Mucosa of rectum (tissue), 2 donors: ENCODE data around the gene LPCAT2.
A peak's percentile ranks its signal among the peaks of the same experiment; 100 is the strongest.

Experiments used
- H3K27ac ChIP-seq, 2 donors: one replicate each; pipeline ENCODE4 v1.7.0; 2013; ENCODE audit warnings: inconsistent platforms in 2 of 2, low read depth in 2 of 2, low read length in 2 of 2
- H3K27me3 ChIP-seq, 2 donors: one replicate each; pipeline ENCODE4 v1.7.0; 2013; ENCODE audit warnings: low read length in 2 of 2; ENCODE audit not compliant: control insufficient read depth in 2 of 2, insufficient read depth in 2 of 2
- H3K36me3 ChIP-seq, 2 donors: one replicate each; pipeline ENCODE4 v1.7.0; 2013; ENCODE audit warnings: low read length in 2 of 2; ENCODE audit not compliant: control insufficient read depth in 2 of 2, insufficient read depth in 2 of 2
- H3K4me1 ChIP-seq, 2 donors: one replicate each; pipeline ENCODE4 v1.7.0; 2013; ENCODE audit warnings: low read length in 2 of 2, mild to moderate bottlenecking in 1 of 2; ENCODE audit not compliant: control insufficient read depth in 2 of 2, insufficient read depth in 2 of 2
- H3K4me3 ChIP-seq, 2 donors: one replicate each; pipeline ENCODE4 v1.7.0; 2013; ENCODE audit warnings: low read length in 2 of 2
- H3K9ac ChIP-seq, 2 donors: one replicate each; pipeline ENCODE4 v1.7.0; 2013; ENCODE audit warnings: low read length in 2 of 2, low read depth in 1 of 2, mild to moderate bottlenecking in 1 of 2
- H3K9me3 ChIP-seq, 2 donors: one replicate each; pipeline ENCODE4 v1.7.0; 2013; ENCODE audit warnings: low read length in 2 of 2; ENCODE audit not compliant: control insufficient read depth in 2 of 2
- donor health status: healthy.
- donor health status: Normal muscosa, but diverticular disease.

Gene LPCAT2

GRCh38 chr16:55502801-55503366, 6.0 kb upstream of the LPCAT2 start:
- Histone ChIP-seq H3K9me3 (no peaks in the 10 kb centered on the region), H3K27me3 (no peaks in the 10 kb centered on the region), H3K4me3 (no peak overlapping the region), H3K4me1 (peaks cover 25 to 35% of the 10 kb centered on the region in 2 donors), H3K27ac (peak overlapping the region; percentile 33 to 71), H3K9ac (peak overlapping the region; percentile 16 to 26), H3K36me3 (peaks cover 0 to 2% of the 10 kb centered on the region in 2 donors)

- Histone ChIP-seq H3K36me3 (no peaks in the 10 kb centered on the region), H3K4me3 (no peak overlapping the region), H3K4me1 (peaks cover 25 to 38% of the 10 kb centered on the region in 2 donors), H3K9me3 (no peaks in the 10 kb centered on the region), H3K27ac (no peak overlapping the region), H3K9ac (no peak overlapping the region), H3K27me3 (no peaks in the 10 kb centered on the region)
These were observed 4.9 kb upstream of the LPCAT2 start for GRCh38 chr16:55503726-55504550.

- H3K36me3 ChIP-seq: no peaks in the 10 kb centered on the region
These were observed 3.4 kb upstream of the LPCAT2 start for GRCh38 chr16:55505333-55506015.

GRCh38 chr16:55506083-55506482, 2.8 kb upstream of the LPCAT2 start:
- Histone ChIP-seq H3K9ac (no peak overlapping the region), H3K4me3 (no peak overlapping the region), H3K27me3 (no peaks in the 10 kb centered on the region), H3K36me3 (no peaks in the 10 kb centered on the region), H3K9me3 (no peaks in the 10 kb centered on the region), H3K27ac (no peak overlapping the region), H3K4me1 (peaks cover 23 to 34% of the 10 kb centered on the region in 2 donors)

More at GRCh38 chr16:55505333-55506015, 3.4 kb upstream of the LPCAT2 start:
- peaks cover 28 to 40% of the 10 kb centered on the region in 2 donors for H3K4me1 ChIP-seq
- no peak overlapping the region for H3K27ac ChIP-seq
- no peak overlapping the region for H3K9ac ChIP-seq
- H3K27me3 ChIP-seq: no peaks in the 10 kb centered on the region
- no peak overlapping the region for H3K4me3 ChIP-seq
- H3K9me3 ChIP-seq: no peaks in the 10 kb centered on the region

- no peaks in the 10 kb centered on the region for H3K27me3 ChIP-seq
- H3K9me3 ChIP-seq: no peaks in the 10 kb centered on the region
- H3K36me3 ChIP-seq: no peaks in the 10 kb centered on the region
- peaks cover 19 to 28% of the 10 kb centered on the region in 2 donors for H3K4me1 ChIP-seq
- no peak overlapping the region for H3K4me3 ChIP-seq
- H3K27ac ChIP-seq: no peak overlapping the region
- no peak overlapping the region for H3K9ac ChIP-seq
These were observed 2.2 kb upstream of the LPCAT2 start for GRCh38 chr16:55506708-55507107.

- Histone ChIP-seq H3K9ac (no peak overlapping the region), H3K9me3 (no peaks in the 10 kb centered on the region), H3K27ac (peak overlapping the region; percentile 43 to 72), H3K4me3 (peak overlapping the region; percentile 72 to 78), H3K36me3 (no peaks in the 10 kb centered on the region), H3K27me3 (no peaks in the 10 kb centered on the region), H3K4me1 (peaks cover 3 to 12% of the 10 kb centered on the region in 2 donors)
These were observed 476 bp upstream of the LPCAT2 start for GRCh38 chr16:55508271-55508921.

- no peaks in the 10 kb centered on the region for H3K36me3 ChIP-seq
- peaks cover 2 to 9% of the 10 kb centered on the region in 2 donors for H3K4me1 ChIP-seq
- peak overlapping the region in 1 of 2 donors; percentile 72 for H3K4me3 ChIP-seq
- no peaks in the 10 kb centered on the region for H3K9me3 ChIP-seq
- H3K27ac ChIP-seq: peak overlapping the region in 1 of 2 donors; percentile 76
- H3K27me3 ChIP-seq: no peaks in the 10 kb centered on the region
- peak overlapping the region in 1 of 2 donors; percentile 24 for H3K9ac ChIP-seq
These were observed 1.4 kb downstream of the LPCAT2 start for GRCh38 chr16:55510185-55510805.

GRCh38 chr16:55512941-55513340, 4.1 kb downstream of the LPCAT2 start:
- H3K27ac ChIP-seq: no peak overlapping the region
- peaks cover 2 to 9% of the 10 kb centered on the region in 2 donors for H3K4me1 ChIP-seq
- no peaks in the 10 kb centered on the region for H3K27me3 ChIP-seq
- no peak overlapping the region for H3K9ac ChIP-seq
- no peak overlapping the region for H3K4me3 ChIP-seq
- no peaks in the 10 kb centered on the region for H3K9me3 ChIP-seq
- no peaks in the 10 kb centered on the region for H3K36me3 ChIP-seq

GRCh38 chr16:55513616-55514015, 4.7 kb downstream of the LPCAT2 start:
- Histone ChIP-seq H3K36me3 (no peaks in the 10 kb centered on the region), H3K4me3 (no peak overlapping the region), H3K27me3 (no peaks in the 10 kb centered on the region), H3K9ac (no peak overlapping the region), H3K4me1 (peaks cover 2 to 8% of the 10 kb centered on the region in 2 donors), H3K27ac (no peak overlapping the region), H3K9me3 (no peaks in the 10 kb centered on the region)
